Testis (tissue), 3 donors: ENCODE measurements around the gene SLC52A1. TPM values are rescaled to one million over a fixed set of nuclear protein-coding genes. Genes with fewer than 3 reads are reported as not detected.

Experiments used
- DNase-seq: peaks from one replicate; pipeline ENCODE4 v3.0.0-alpha.2; 2019
- H3K27ac ChIP-seq, 2 donors: fragments of 200-600 bp; sonication (generic); one replicate each; pipeline ENCODE4 v1.5.1; 2019
- H3K27me3 ChIP-seq: fragments of 200-600 bp; sonication (generic); one replicate; pipeline ENCODE4 v1.5.1; 2019
- H3K36me3 ChIP-seq: fragments of 200-600 bp; sonication (generic); one replicate; pipeline ENCODE4 v1.5.1; 2017; ENCODE audit warnings: low read depth; ENCODE audit errors: missing control alignments
- H3K4me1 ChIP-seq: fragments of 200-600 bp; sonication (generic); one replicate; pipeline ENCODE4 v1.5.1; 2019
- H3K4me3 ChIP-seq, 2 donors: fragments of 200-600 bp; sonication (generic); one replicate each; pipeline ENCODE4 v1.5.1; 2017 to 2019
- H3K9me3 ChIP-seq: fragments of 200-600 bp; sonication (generic); one replicate; pipeline ENCODE4 v1.5.1; 2017
- CTCF ChIP-seq, 3 experiments: fragments of 450-650 bp in 2 of 3; fragments of 200-600 bp in 1 of 3; sonication (generic) in 1 of 3; IDR thresholded peaks; one replicate each; pipeline ENCODE4 v1.5.1; 2016 to 2019; ENCODE audit warnings: antibody characterized with exemption in 3 of 3, mild to moderate bottlenecking in 2 of 3, moderate library complexity in 1 of 3
- POLR2A ChIP-seq: fragments of 450-650 bp; IDR thresholded peaks from one replicate; pipeline ENCODE4 v1.6.1; 2017; ENCODE audit warnings: antibody characterized with exemption, mild to moderate bottlenecking, moderate library complexity
- WGBS, 2 donors: methylation state at CpG; one replicate each; pipeline ENCODE4 v1.1.5; 2018; 5-methylcytosine and 5-hydroxymethylcytosine counted together
- intact Hi-C: fragments of 100-400 bp; cut with DNase I; formaldehyde crosslinking; loops from one replicate; pipeline ENCODE4 v1.15.1; 2023; ENCODE audit warnings: low total_unique reads
- polyA plus RNA-seq: library from polyadenylated mRNA; stranded (reverse); fragments of 350-450 nt; fragmentation: Illumina TruSeq; extraction: RNeasy Lipid Tissue Mini Kit (QIAGEN cat#74804); gene quantifications from one replicate; pipeline ENCODE4 v1.2.3, GENCODE V29; 2014; ENCODE audit warnings: low read depth, low replicate concordance; ENCODE audit not compliant: insufficient read depth
- total RNA-seq, 2 donors: library from RNA; depleted of rRNA; stranded (reverse); fragments of >200 nt; gene quantifications; one replicate each; pipeline ENCODE4 v1.2.3, GENCODE V29; 2016

Gene SLC52A1
- total and polyA plus RNA-seq, 3 donors from 2014 or later: 0.50 to 1.7 (median 0.99) TPM

- Histone ChIP-seq H3K4me3 (no peak overlapping the region), H3K4me1 (no peaks in the 10 kb centered on the region), H3K27me3 (no peaks in the 10 kb centered on the region), H3K9me3 (no peaks in the 10 kb centered on the region), H3K36me3 (no peaks in the 10 kb centered on the region), H3K27ac (no peak overlapping the region)
- intact Hi-C loops: no loop called here
- no peak for DNase-seq
- TF ChIP-seq CTCF (IDR thresholded peaks at IDR 0.05) (no peak), POLR2A (no peak)
- WGBS, 2 donors: 58 to 75% methylated on average over 4 of the region's 4 CpGs
Observed at GRCh38 chr17:5069724-5070123, 34.5 kb upstream of the SLC52A1 start.

- Histone ChIP-seq H3K4me3 (no peak overlapping the region), H3K27ac (no peak overlapping the region), H3K4me1 (no peaks in the 10 kb centered on the region), H3K27me3 (no peaks in the 10 kb centered on the region), H3K36me3 (no peaks in the 10 kb centered on the region), H3K9me3 (no peaks in the 10 kb centered on the region)
- DNase-seq: no peak
- intact Hi-C loops: no loop called here
- 96% methylated on average over 3 of the region's 3 CpGs for WGBS, 2 donors
- TF ChIP-seq POLR2A (no peak), CTCF (IDR thresholded peaks at IDR 0.05) (no peak)
Observed at GRCh38 chr17:5068236-5068635, 33.0 kb upstream of the SLC52A1 start.

- WGBS, 2 donors: 61 to 69% methylated on average over 1 of the region's 1 CpG
- no peak for DNase-seq
- no peak overlapping the region for H3K27ac ChIP-seq
- no peaks in the 10 kb centered on the region for H3K4me1 ChIP-seq
- no peak overlapping the region for H3K4me3 ChIP-seq
- no peaks in the 10 kb centered on the region for H3K27me3 ChIP-seq
- H3K9me3 ChIP-seq: no peaks in the 10 kb centered on the region
- no peaks in the 10 kb centered on the region for H3K36me3 ChIP-seq
- intact Hi-C loops: no loop called here
- TF ChIP-seq CTCF (IDR thresholded peaks at IDR 0.05) (no peak), POLR2A (no peak)
Observed at GRCh38 chr17:5065227-5065744, 30.1 kb upstream of the SLC52A1 start.

- Histone ChIP-seq H3K36me3 (no peaks in the 10 kb centered on the region), H3K9me3 (no peaks in the 10 kb centered on the region), H3K27me3 (no peaks in the 10 kb centered on the region), H3K27ac (no peak overlapping the region), H3K4me3 (no peak overlapping the region), H3K4me1 (no peaks in the 10 kb centered on the region)
- peak; percentile 46 for DNase-seq
- intact Hi-C loops: no loop called here
- TF ChIP-seq POLR2A: no peak
- WGBS, 2 donors: 78 to 85% methylated on average over 9 to 10 of the region's 10 CpGs
Observed at GRCh38 chr17:5055543-5055942, 20.3 kb upstream of the SLC52A1 start.

- no peak overlapping the region for H3K27ac ChIP-seq
- no peaks in the 10 kb centered on the region for H3K4me1 ChIP-seq
- TF ChIP-seq CTCF (IDR thresholded peaks at IDR 0.05) (no peak), POLR2A (no peak)
- WGBS, 2 donors: 61 to 62% methylated on average over 9 of the region's 9 CpGs
- no peak overlapping the region for H3K4me3 ChIP-seq
- H3K9me3 ChIP-seq: no peaks in the 10 kb centered on the region
- H3K27me3 ChIP-seq: no peaks in the 10 kb centered on the region
- DNase-seq: no peak
- intact Hi-C loops: no loop called here
- H3K36me3 ChIP-seq: no peaks in the 10 kb centered on the region
Observed at GRCh38 chr17:5050278-5050677, 15.1 kb upstream of the SLC52A1 start.
